MCF 10A (cell line): Measurements from ENCODE around the gene ZNF462. TPM values are rescaled to one million over a fixed set of nuclear protein-coding genes. Genes with fewer than 3 reads are reported as not detected.

ENCODE experiments used
- BruUV-seq: library from RNA; stranded (reverse); fragments of 400-500 nt; replicated peaks from 2 replicates; lab custom pipeline; 2021; lab: Mats Ljungman, UMichigan
- CTCF ChIA-PET: fragments of 300-600 bp; sonication (Branson Sonifier 250); formaldehyde crosslinking; extraction: SDS; loops from one replicate; lab custom pipeline; 2021; ENCODE audit warnings: antibody characterized with exemption, inconsistent platforms; lab: Yijun Ruan, JAX
- POLR2A ChIA-PET: fragments of 300-600, 350-650 bp; sonication (Branson Sonifier 250); formaldehyde crosslinking; extraction: SDS; loops from one replicate; lab custom pipeline; 2020; ENCODE audit warnings: antibody characterized with exemption, inconsistent platforms; lab: Yijun Ruan, JAX
- DNase-seq: peaks from one replicate; pipeline ENCODE4 v3.0.0-alpha.2; 2018; ENCODE audit not compliant: unreplicated experiment
- H3K27ac Mint-ChIP-seq: one replicate; pipeline ENCODE4 v1.8.0; 2022; ENCODE audit warnings: mild to moderate bottlenecking, low read depth, mixed read lengths; ENCODE audit not compliant: unreplicated experiment
- H3K27me3 Mint-ChIP-seq: one replicate; pipeline ENCODE4 v1.8.0; 2022; ENCODE audit warnings: mixed read lengths; ENCODE audit not compliant: insufficient read depth, unreplicated experiment
- H3K36me3 Mint-ChIP-seq: one replicate; pipeline ENCODE4 v1.8.0; 2022; ENCODE audit warnings: mild to moderate bottlenecking, moderate library complexity, mixed read lengths; ENCODE audit not compliant: insufficient read depth, unreplicated experiment
- H3K4me1 Mint-ChIP-seq: one replicate; pipeline ENCODE4 v1.8.0; 2022; ENCODE audit warnings: mixed read lengths; ENCODE audit not compliant: insufficient read depth, unreplicated experiment
- H3K4me3 Mint-ChIP-seq: one replicate; pipeline ENCODE4 v1.8.0; 2022; ENCODE audit warnings: mild to moderate bottlenecking, moderate library complexity, mixed read lengths; ENCODE audit not compliant: unreplicated experiment
- H3K9me3 Mint-ChIP-seq: one replicate; pipeline ENCODE4 v1.8.0; 2022; ENCODE audit warnings: mixed read lengths; ENCODE audit not compliant: unreplicated experiment
- intact Hi-C: fragments of 100-400 bp; cut with micrococcal nuclease; formaldehyde crosslinking; loops from 2 replicates; pipeline ENCODE4 v1.14.1; 2022
- total RNA-seq: library from RNA; stranded (reverse); gene quantifications from 2 replicates; pipeline ENCODE4 v1.2.3, GENCODE V29; 2022
- TF ChIP-seq, protein P1 (sequence below): fragments of 200-600 bp; IDR thresholded peaks from one replicate; pipeline ENCODE4 v1.8.0; 2022; ENCODE audit warnings: antibody characterized with exemption, mild to moderate bottlenecking; ENCODE audit not compliant: unreplicated experiment

The ZNF462 gene
- total RNA-seq, 1 experiment from 2014 or later, result 47.2 TPM

- no peaks in the 10 kb centered on the region for H3K9me3 Mint-ChIP-seq
- POLR2A ChIA-PET, result no interaction called here
- intact Hi-C loops, result no loop called here
- H3K27me3 Mint-ChIP-seq, result no peaks in the 10 kb centered on the region
- CTCF ChIA-PET, result interaction anchor here (0.6 kb wide), 1 partner anchor 13 kb away, joined by 3 read pairs; no protein-coding TSS in a partner anchor
- H3K27ac Mint-ChIP-seq, result no peak overlapping the region
- no TSS peak for BruUV-seq
- H3K4me3 Mint-ChIP-seq, result no peak overlapping the region
- no peak for DNase-seq
- H3K36me3 Mint-ChIP-seq, result no peaks in the 10 kb centered on the region
- TF ChIP-seq, protein P1, sequence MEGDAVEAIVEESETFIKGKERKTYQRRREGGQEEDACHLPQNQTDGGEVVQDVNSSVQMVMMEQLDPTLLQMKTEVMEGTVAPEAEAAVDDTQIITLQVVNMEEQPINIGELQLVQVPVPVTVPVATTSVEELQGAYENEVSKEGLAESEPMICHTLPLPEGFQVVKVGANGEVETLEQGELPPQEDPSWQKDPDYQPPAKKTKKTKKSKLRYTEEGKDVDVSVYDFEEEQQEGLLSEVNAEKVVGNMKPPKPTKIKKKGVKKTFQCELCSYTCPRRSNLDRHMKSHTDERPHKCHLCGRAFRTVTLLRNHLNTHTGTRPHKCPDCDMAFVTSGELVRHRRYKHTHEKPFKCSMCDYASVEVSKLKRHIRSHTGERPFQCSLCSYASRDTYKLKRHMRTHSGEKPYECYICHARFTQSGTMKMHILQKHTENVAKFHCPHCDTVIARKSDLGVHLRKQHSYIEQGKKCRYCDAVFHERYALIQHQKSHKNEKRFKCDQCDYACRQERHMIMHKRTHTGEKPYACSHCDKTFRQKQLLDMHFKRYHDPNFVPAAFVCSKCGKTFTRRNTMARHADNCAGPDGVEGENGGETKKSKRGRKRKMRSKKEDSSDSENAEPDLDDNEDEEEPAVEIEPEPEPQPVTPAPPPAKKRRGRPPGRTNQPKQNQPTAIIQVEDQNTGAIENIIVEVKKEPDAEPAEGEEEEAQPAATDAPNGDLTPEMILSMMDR, result no peak
- H3K4me1 Mint-ChIP-seq, result peaks cover 2% of the 10 kb centered on the region
Measured at GRCh38 chr9:107033966-107034365, 171.0 kb downstream of the ZNF462 start.

DNA sequence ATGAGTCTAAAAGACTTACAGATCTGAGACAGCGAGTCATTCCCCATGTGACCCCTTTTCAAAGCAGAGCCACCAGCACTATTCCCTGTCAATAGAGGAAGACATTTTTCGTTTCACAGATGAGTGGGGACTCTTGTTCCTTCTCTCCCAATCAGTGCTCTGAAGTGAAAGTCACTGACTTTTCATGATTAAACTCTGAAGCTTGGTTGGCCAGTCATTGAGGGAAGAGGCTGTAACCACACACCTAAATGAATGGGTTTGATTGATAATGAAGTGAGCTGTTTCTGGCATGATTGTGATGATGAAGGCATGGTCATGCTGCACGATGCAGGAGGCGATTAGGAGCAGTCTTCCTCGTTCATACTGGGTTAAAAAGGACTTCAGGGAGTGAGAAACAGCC is 171.9 kb downstream of the ZNF462 start:
- H3K36me3 Mint-ChIP-seq, result no peaks in the 10 kb centered on the region

GRCh38 chr9:107036367-107036766 is 173.4 kb downstream of the ZNF462 start:
- H3K27ac Mint-ChIP-seq, result no peak overlapping the region
- intact Hi-C loops, result no loop called here
- no peaks in the 10 kb centered on the region for H3K27me3 Mint-ChIP-seq
- TF ChIP-seq, protein P1, result no peak
- ChIA-PET POLR2A (no interaction called here), CTCF (interaction anchor here (0.6 kb wide), 2 partner anchors 47 to 102 kb away, joined by 3 read pairs; no protein-coding TSS in a partner anchor)
- no TSS peak for BruUV-seq
- no peaks in the 10 kb centered on the region for H3K9me3 Mint-ChIP-seq
- no peak overlapping the region for H3K4me3 Mint-ChIP-seq
- peaks cover 15% of the 10 kb centered on the region for H3K4me1 Mint-ChIP-seq
- DNase-seq, result no peak
- H3K36me3 Mint-ChIP-seq, result no peaks in the 10 kb centered on the region

More for the DNA sequence above, 171.9 kb downstream of the ZNF462 start:
- intact Hi-C loops, result no loop called here
- no TSS peak for BruUV-seq
- TF ChIP-seq, protein P1, result no peak
- no peak for DNase-seq
- Mint-ChIP-seq H3K27me3 (no peaks in the 10 kb centered on the region), H3K27ac (no peak overlapping the region), H3K4me1 (peaks cover 10% of the 10 kb centered on the region), H3K9me3 (no peaks in the 10 kb centered on the region), H3K4me3 (no peak overlapping the region)
- POLR2A ChIA-PET, result no interaction called here
- CTCF ChIA-PET, result no interaction called here

DNA sequence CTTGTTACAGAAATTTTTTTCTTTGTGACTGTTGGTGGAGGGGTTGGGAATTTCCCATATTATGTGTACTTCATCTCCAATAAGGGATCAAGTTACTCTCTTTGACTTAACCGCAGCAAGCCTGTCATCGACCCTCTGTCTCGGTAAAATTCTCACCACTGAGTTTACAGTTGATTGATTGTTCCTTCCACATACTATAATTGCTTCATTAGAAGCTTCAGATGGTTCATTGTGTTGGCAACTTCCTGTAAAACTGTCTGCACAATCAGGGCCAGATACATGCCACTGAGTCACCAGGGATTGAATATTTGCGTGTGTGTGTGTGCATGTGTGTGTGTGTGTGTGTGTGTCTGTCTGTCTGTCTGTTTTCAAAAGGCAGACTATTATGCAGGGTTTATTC is 176.6 kb downstream of the ZNF462 start:
- Mint-ChIP-seq H3K36me3 (peaks cover 5% of the 10 kb centered on the region), H3K27ac (no peak overlapping the region), H3K4me1 (peaks cover 15% of the 10 kb centered on the region), H3K4me3 (no peak overlapping the region), H3K27me3 (no peaks in the 10 kb centered on the region), H3K9me3 (no peaks in the 10 kb centered on the region)
- intact Hi-C loops, result no loop called here
- no TSS peak for BruUV-seq
- ChIA-PET CTCF (interaction anchor here (0.6 to 0.7 kb wide), 3 partner anchors 230 to 990 kb away, joined by 3 read pairs; no protein-coding TSS in a partner anchor), POLR2A (interaction anchor here (0.6 to 0.7 kb wide), 2 partner anchors 19 to 167 kb away, joined by 3 read pairs; no protein-coding TSS in a partner anchor)
- DNase-seq, result peak; percentile 47
- TF ChIP-seq, protein P1, result no peak
